NCI-H446 (cell line): Measurements from ENCODE around the gene SGIP1.

Experiments used
- DNase-seq, 2 experiments: peaks; one replicate each; lab custom pipeline; 2025; lab: John Stamatoyannopoulos, UW

The SGIP1 gene

GRCh38 chr1:66521721-66522365 lies 12.1 kb upstream of the SGIP1 start:
- peak in 1 of 2 experiments; percentile 15 for DNase-seq

GRCh38 chr1:66523562-66523961 lies 10.4 kb upstream of the SGIP1 start:
- DNase-seq: no peak

- DNase-seq: no peak
These were observed 8.9 kb upstream of the SGIP1 start for GRCh38 chr1:66525086-66525485.

GRCh38 chr1:66526036-66526435 lies 7.9 kb upstream of the SGIP1 start:
- no peak for DNase-seq

- no peak for DNase-seq
These were observed 7.0 kb upstream of the SGIP1 start for GRCh38 chr1:66526991-66527390.

GRCh38 chr1:66527686-66528085 lies 6.3 kb upstream of the SGIP1 start:
- no peak for DNase-seq

- no peak for DNase-seq
These were observed 5.4 kb upstream of the SGIP1 start for GRCh38 chr1:66528580-66528979.

GRCh38 chr1:66532214-66532613 lies 1.7 kb upstream of the SGIP1 start:
- no peak for DNase-seq

GRCh38 chr1:66532798-66533783 lies 862 bp upstream of the SGIP1 start:
- DNase-seq: no peak

GRCh38 chr1:66535061-66535460 lies 1.1 kb downstream of the SGIP1 start:
- DNase-seq: no peak

- DNase-seq: no peak
These were observed 1.9 kb downstream of the SGIP1 start for GRCh38 chr1:66535853-66536252.

GRCh38 chr1:66537718-66538117 lies 3.8 kb downstream of the SGIP1 start:
- no peak for DNase-seq

- no peak for DNase-seq
These were observed 5.5 kb downstream of the SGIP1 start for GRCh38 chr1:66539491-66539890.

- DNase-seq: peak in 1 of 2 experiments; percentile 17
These were observed 6.6 kb downstream of the SGIP1 start for GRCh38 chr1:66540434-66541032.

GRCh38 chr1:66542314-66542713 lies 8.4 kb downstream of the SGIP1 start:
- no peak for DNase-seq

- peak in 1 of 2 experiments; percentile 21 for DNase-seq
These were observed 9.1 kb downstream of the SGIP1 start for GRCh38 chr1:66542811-66543767.

- DNase-seq: peak; percentile 73 to 89
These were observed 12.3 kb downstream of the SGIP1 start for GRCh38 chr1:66546047-66546810.

- no peak for DNase-seq
These were observed 15.1 kb downstream of the SGIP1 start for GRCh38 chr1:66549017-66549416.

GRCh38 chr1:66550243-66550642 lies 16.3 kb downstream of the SGIP1 start:
- DNase-seq: no peak

- DNase-seq: no peak
These were observed 18.3 kb downstream of the SGIP1 start for GRCh38 chr1:66552287-66552686.

GRCh38 chr1:66552829-66553228 lies 18.9 kb downstream of the SGIP1 start:
- peak; percentile 66 to 92 for DNase-seq
